ENCODE results near the gene CHIC2.

GRCh38 chr4:53963781-53964180, 100.6 kb downstream of the CHIC2 start:
- TF ChIP-seq CTCF (conservative IDR thresholded peaks at IDR 0.05 in 1 of 2, IDR thresholded peaks at IDR 0.05 in 1 of 2; ENCODE audit: extremely low read depth in 1 of 2, insufficient read depth in 1 of 2, low read depth in 1 of 2, low read length in 2 of 2) (no peak), EZH2 (IDR thresholded peaks at IDR 0.05; ENCODE audit: borderline replicate concordance, low read length) (no peak)

Measured in mammary epithelial cell (primary cell).